ENCODE measurements around the gene LRRC4C. TPM values are rescaled to one million over a fixed set of nuclear protein-coding genes. Genes with fewer than 3 reads are reported as not detected.

LRRC4C gene
- total RNA-seq, 1 experiment from 2014 or later: 0.13 TPM

GRCh38 chr11:40958707-40959106 lies 500.7 kb downstream of the LRRC4C start:
- Histone ChIP-seq H4K5ac (ENCODE audit: insufficient read length, low read depth, low read length) (no peak overlapping the region), H3K79me1 (ENCODE audit: insufficient read depth, low read depth, low read length, poor library complexity, severe bottlenecking) (no peaks in the 10 kb centered on the region), H2AK5ac (ENCODE audit: insufficient read length, low read length) (no peak overlapping the region), H2BK120ac (ENCODE audit: low read depth, low read length, poor library complexity, severe bottlenecking) (no peak overlapping the region), H4K91ac (ENCODE audit: insufficient read length, low read depth, low read length) (no peak overlapping the region), H2BK20ac (ENCODE audit: low read depth, low read length, poor library complexity, severe bottlenecking) (no peak overlapping the region), H2AFZ (ENCODE audit: low read length) (no peak overlapping the region), H3K23me2 (ENCODE audit: insufficient read length, low read depth, low read length, poor library complexity, severe bottlenecking) (no peaks in the 10 kb centered on the region), H3K27me3 (ENCODE audit: insufficient read depth, low read length) (no peaks in the 10 kb centered on the region), H3K23ac (ENCODE audit: insufficient read length, low read depth, low read length) (no peak overlapping the region), H3T11ph (ENCODE audit: low read length) (no peak overlapping the region), H3K14ac (ENCODE audit: insufficient read depth, low read length) (no peak overlapping the region), H3K9me3 (ENCODE audit: control insufficient read depth, low read depth, low read length) (no peaks in the 10 kb centered on the region), H3K56ac (ENCODE audit: insufficient read length, low read depth, low read length) (no peak overlapping the region), H2BK5ac (ENCODE audit: insufficient read length, low read length) (no peak overlapping the region), H2BK15ac (ENCODE audit: low read depth, low read length) (no peak overlapping the region), H3K18ac (ENCODE audit: insufficient read length, low read depth, low read length) (no peak overlapping the region), H3K9ac (ENCODE audit: extremely low read depth, insufficient read length, low read length) (no peak overlapping the region), H3K4me2 (ENCODE audit: insufficient read depth, insufficient read length, low read length) (no peak overlapping the region), H3K27ac (ENCODE audit: insufficient read length, low read depth, low read length) (no peak overlapping the region), H3K4ac (ENCODE audit: low read depth, low read length) (no peak overlapping the region), H4K20me1 (ENCODE audit: control insufficient read depth, insufficient read depth, insufficient read length) (no peaks in the 10 kb centered on the region), H4K8ac (replicated peaks; ENCODE audit: insufficient read length, low read depth, low read length) (no peak overlapping the region), H3K79me2 (ENCODE audit: insufficient read depth, low read length) (no peaks in the 10 kb centered on the region), H2BK12ac (ENCODE audit: insufficient read length, low read depth, low read length) (no peak overlapping the region), H3K4me1 (ENCODE audit: insufficient read depth, low read length) (no peaks in the 10 kb centered on the region)
- Mint-ChIP-seq H3K36me3 (ENCODE audit: insufficient read depth in 1 of 3, low read depth in 3 of 3) (no peaks in the 10 kb centered on the region), H3K4me1 (peaks cover 7 to 8% of the 10 kb centered on the region in 2 experiments; a peak in 3 of 4 replicates), H3K27ac (no peak overlapping the region), H3K27me3 (ENCODE audit: low read depth) (no peaks in the 10 kb centered on the region), H3K9me3 (no peaks in the 10 kb centered on the region), H3K4me3 (no peak overlapping the region)
- DNase-seq: no peak
- TF ChIP-seq CTCF (conservative IDR thresholded peaks at IDR 0.05): no peak

Measured in H9 (cell line).